ENCODE results near the gene APOD.
"Not testable (repeated sequence)": the region's sequence is repeated elsewhere in the genome, so short reads cannot be mapped to it uniquely, and the experiment has no call there.

- not testable (repeated sequence) for TF ChIP-seq CTCF, POLR2AphosphoS5 (IDR thresholded peaks at IDR 0.05)
These were observed 34.3 kb upstream of the APOD start for GRCh38 chr3:195617784-195618659.
